ENCODE data around the gene CHST3. TPM values are rescaled to one million over a fixed set of nuclear protein-coding genes. Genes with fewer than 3 reads are reported as not detected.

CHST3 gene
- polyA plus RNA-seq, 4 donors, result 0.22 to 7.7 (median 2.5) TPM

DNA sequence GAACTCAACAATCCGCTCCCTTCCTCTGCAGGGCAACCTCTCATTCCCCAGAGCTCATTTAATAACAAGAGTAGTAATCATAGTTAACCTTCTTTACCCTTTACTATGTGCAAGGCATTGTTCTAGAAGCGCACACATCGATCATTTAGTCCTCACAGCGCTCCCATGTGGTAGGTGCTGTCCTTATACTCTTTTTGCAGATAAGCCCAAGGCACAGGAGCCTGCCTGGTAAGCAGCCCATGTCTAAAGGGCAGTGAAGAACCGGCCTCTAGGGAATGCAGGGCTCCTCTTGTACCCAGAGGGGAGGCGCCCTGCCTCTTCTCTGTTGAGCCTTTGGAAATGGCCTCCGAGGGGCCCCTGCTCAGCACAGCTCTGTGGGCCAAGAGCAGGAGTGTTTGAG, 14.3 kb downstream of the CHST3 start:
- Histone ChIP-seq H3K4me1 (ENCODE audit: control insufficient read depth in 3 of 3, insufficient read depth in 2 of 3, low read depth in 1 of 3, low read length in 2 of 3) (peaks cover 0 to 4% (median 2%) of the 10 kb centered on the region in 3 donors), H3K27ac (ENCODE audit: low read depth in 1 of 3, low read length in 2 of 3) (no peak overlapping the region), H3K27me3 (ENCODE audit: control insufficient read depth in 3 of 3, insufficient read depth in 3 of 3, low read length in 3 of 3) (no peaks in the 10 kb centered on the region), H3K36me3 (ENCODE audit: control insufficient read depth in 3 of 3, insufficient read depth in 2 of 3, low read depth in 1 of 3, low read length in 3 of 3) (peaks cover 0 to under 1% (median 0%) of the 10 kb centered on the region in 3 donors), H3K9me3 (ENCODE audit: control insufficient read depth in 2 of 2, insufficient read depth in 1 of 2, low read depth in 1 of 2, low read length in 1 of 2) (no peaks in the 10 kb centered on the region), H3K4me3 (ENCODE audit: low read depth in 1 of 3, low read length in 3 of 3) (no peak overlapping the region)
- WGBS, 3 donors, result 80 to 88% (median 83%) methylated on average over 7 of the region's 7 CpGs
- FAIRE-seq (no peak), DNase-seq (peak in 1 of 2 donors; percentile 31)

DNA sequence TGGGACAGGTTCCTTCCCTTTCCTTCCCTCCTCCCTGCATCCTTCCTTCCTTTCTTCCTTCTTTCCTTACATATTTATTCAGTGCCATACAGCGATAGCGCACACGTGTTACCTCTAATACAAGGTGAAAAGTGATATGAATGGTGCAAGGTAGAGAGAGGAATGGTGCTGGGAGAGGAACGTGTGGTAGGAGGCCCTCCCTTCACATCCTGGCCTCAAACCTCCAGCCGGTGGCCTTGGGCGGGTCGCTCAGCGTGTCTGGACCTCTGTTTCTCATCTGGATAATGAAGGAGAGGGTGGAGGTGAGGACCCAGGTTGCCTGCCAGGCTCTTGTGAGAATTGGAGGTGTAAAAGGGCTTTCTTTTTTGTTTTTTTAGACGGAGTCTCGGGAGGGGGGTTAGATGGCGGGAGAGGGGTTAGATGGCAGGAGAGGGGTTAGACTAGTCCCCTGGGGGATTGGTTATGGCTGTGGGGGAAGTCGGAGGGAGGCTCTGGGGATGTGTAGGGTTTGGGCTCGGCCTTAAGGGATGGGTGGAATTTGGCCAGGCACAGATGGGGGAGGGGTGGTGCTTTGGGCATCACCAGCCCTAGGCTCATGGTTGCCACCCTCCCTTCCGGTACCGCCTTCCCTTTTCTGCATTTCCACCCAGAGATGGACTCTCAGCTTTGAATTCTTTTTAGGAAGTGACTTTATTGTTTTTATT, 14.9 kb downstream of the CHST3 start:
- no peak for FAIRE-seq
- no peak overlapping the region for H3K27ac ChIP-seq (ENCODE audit: low read depth in 1 of 3, low read length in 2 of 3)

DNA sequence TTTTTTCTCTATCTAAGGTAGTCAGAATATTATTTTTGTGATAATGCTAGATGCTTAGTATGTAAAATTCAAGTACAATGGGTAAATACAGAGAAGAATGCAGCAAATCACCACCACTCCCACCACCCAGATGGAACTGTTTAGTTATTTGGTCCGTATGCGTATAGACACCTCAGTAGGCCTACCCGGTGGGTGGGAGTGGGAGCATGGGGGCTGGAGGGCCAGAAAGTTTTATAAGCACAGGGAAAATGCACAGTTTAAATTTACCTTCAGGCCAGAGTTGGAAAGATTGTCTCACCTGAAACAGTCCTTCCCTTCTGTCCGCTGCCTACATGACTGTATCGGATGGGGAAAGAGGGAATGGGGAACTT, 15.5 kb downstream of the CHST3 start:
- 93 to 96% (median 95%) methylated on average over 5 of the region's 5 CpGs for WGBS, 3 donors

More for the DNA sequence above, 14.9 kb downstream of the CHST3 start:
- H3K36me3 ChIP-seq (ENCODE audit: control insufficient read depth in 3 of 3, insufficient read depth in 2 of 3, low read depth in 1 of 3, low read length in 3 of 3), result no peaks in the 10 kb centered on the region
- 82 to 85% (median 84%) methylated on average over 15 of the region's 15 CpGs for WGBS, 3 donors
- H3K27me3 ChIP-seq (ENCODE audit: control insufficient read depth in 3 of 3, insufficient read depth in 3 of 3, low read length in 3 of 3), result no peaks in the 10 kb centered on the region
- H3K9me3 ChIP-seq (ENCODE audit: control insufficient read depth in 2 of 2, insufficient read depth in 1 of 2, low read depth in 1 of 2, low read length in 1 of 2), result no peaks in the 10 kb centered on the region
- H3K4me3 ChIP-seq (ENCODE audit: low read depth in 1 of 3, low read length in 3 of 3), result no peak overlapping the region
- no peak for DNase-seq
- H3K4me1 ChIP-seq (ENCODE audit: control insufficient read depth in 3 of 3, insufficient read depth in 2 of 3, low read depth in 1 of 3, low read length in 2 of 3), result peaks cover 0 to 4% (median 2%) of the 10 kb centered on the region in 3 donors

DNA sequence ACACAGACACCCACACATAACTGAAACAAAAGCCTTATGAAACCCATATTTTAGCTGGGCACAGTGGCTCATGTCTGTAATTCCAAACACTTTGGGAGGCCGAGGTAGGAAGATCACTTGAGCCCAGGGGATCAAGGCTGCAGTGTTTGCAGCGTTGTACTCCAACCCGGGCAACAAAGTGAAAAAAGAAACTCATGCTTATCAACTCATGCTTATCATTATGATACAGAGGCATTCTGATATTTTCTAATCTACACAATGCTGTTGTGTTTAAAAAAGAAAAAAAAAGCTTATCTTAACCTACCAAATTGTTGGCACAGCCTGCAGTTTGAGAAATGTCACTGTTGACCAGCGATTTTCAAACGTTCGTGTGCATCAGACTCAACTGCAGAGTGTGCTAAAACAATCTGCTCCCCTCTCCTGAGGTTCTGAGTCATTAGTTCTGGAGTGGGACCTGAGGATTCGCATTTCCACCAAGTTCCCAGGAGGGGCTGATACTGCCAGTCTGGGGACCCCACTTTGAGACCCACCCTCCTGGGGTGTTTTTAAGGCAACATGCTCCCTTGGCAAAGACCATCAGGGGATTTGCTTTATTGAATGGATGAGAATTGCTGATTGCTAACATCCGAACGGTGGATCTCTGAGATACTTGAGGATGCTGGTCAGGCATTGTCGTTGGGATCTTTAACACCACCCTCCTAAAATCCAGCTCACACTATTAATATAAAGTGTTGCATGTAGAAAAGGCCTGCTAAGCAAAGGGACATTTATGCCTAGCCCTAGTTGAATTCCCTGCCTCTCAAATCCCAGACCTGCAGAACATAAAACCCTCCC, 16.2 kb downstream of the CHST3 start:
- Histone ChIP-seq H3K36me3 (ENCODE audit: control insufficient read depth in 3 of 3, insufficient read depth in 2 of 3, low read depth in 1 of 3, low read length in 3 of 3) (no peaks in the 10 kb centered on the region), H3K9me3 (ENCODE audit: control insufficient read depth in 2 of 2, insufficient read depth in 1 of 2, low read depth in 1 of 2, low read length in 1 of 2) (no peaks in the 10 kb centered on the region), H3K4me3 (ENCODE audit: low read depth in 1 of 3, low read length in 3 of 3) (no peak overlapping the region), H3K27me3 (ENCODE audit: control insufficient read depth in 3 of 3, insufficient read depth in 3 of 3, low read length in 3 of 3) (no peaks in the 10 kb centered on the region), H3K27ac (ENCODE audit: low read depth in 1 of 3, low read length in 2 of 3) (peak overlapping the region in 1 of 3 donors; percentile 53), H3K4me1 (ENCODE audit: control insufficient read depth in 3 of 3, insufficient read depth in 2 of 3, low read depth in 1 of 3, low read length in 2 of 3) (peaks cover 0 to 7% (median 1%) of the 10 kb centered on the region in 3 donors)
- no peak for DNase-seq
- 28 to 49% (median 39%) methylated on average over 10 of the region's 10 CpGs for WGBS, 3 donors
- no peak for FAIRE-seq

More for the DNA sequence above, 15.5 kb downstream of the CHST3 start:
- no peak for DNase-seq
- FAIRE-seq, result no peak
- no peaks in the 10 kb centered on the region for H3K27me3 ChIP-seq (ENCODE audit: control insufficient read depth in 3 of 3, insufficient read depth in 3 of 3, low read length in 3 of 3)
- H3K4me1 ChIP-seq (ENCODE audit: control insufficient read depth in 3 of 3, insufficient read depth in 2 of 3, low read depth in 1 of 3, low read length in 2 of 3), result peaks cover 0 to 4% (median 2%) of the 10 kb centered on the region in 3 donors
- H3K36me3 ChIP-seq (ENCODE audit: control insufficient read depth in 3 of 3, insufficient read depth in 2 of 3, low read depth in 1 of 3, low read length in 3 of 3), result no peaks in the 10 kb centered on the region
- H3K4me3 ChIP-seq (ENCODE audit: low read depth in 1 of 3, low read length in 3 of 3), result no peak overlapping the region
- H3K9me3 ChIP-seq (ENCODE audit: control insufficient read depth in 2 of 2, insufficient read depth in 1 of 2, low read depth in 1 of 2, low read length in 1 of 2), result no peaks in the 10 kb centered on the region
- H3K27ac ChIP-seq (ENCODE audit: low read depth in 1 of 3, low read length in 2 of 3), result no peak overlapping the region

DNA sequence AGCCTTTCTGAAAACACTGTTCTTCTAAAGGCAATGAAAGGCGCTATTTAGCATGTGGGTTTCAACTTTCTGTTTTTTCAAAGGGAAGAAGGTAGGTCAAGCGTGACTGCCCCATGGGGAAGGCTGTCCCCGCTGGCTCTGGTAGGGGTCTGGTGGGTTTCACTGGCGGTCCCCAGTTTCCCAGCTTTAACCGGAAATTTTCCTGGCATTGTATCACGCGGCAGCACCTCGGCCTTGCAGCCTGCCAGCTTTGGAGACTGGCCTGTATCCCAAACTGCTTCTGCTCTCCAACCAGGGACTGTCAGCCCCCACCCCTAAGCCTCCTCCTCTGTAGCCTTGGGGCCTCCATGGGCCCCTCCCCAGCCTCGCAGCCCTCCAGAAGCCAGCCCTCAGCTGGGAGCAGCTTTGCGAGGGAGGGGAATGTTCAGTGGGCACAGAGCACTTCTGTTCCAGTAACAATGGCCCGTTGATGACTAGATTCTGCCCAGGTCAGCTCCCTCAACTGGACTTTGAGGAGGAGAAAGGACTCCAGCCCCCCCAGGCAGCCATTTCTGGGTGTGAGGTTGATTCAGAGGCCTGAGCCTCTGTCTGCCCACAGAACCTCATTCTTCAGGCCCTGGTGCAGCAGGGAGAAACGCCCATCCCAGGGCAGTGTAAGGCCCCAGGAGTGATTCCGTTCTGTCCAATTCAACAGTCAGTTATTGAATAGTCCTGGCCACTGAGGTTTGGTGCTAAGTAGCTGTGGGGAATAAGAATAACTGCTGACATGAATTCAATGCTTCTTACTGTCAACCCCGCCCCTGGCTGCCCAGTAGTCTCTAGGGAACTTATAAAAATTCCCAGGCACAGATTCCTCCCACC, 17.1 kb downstream of the CHST3 start:
- H3K36me3 ChIP-seq (ENCODE audit: control insufficient read depth in 3 of 3, insufficient read depth in 2 of 3, low read depth in 1 of 3, low read length in 3 of 3), result no peaks in the 10 kb centered on the region
- no peak overlapping the region for H3K27ac ChIP-seq (ENCODE audit: low read depth in 1 of 3, low read length in 2 of 3)
- no peaks in the 10 kb centered on the region for H3K9me3 ChIP-seq (ENCODE audit: control insufficient read depth in 2 of 2, insufficient read depth in 1 of 2, low read depth in 1 of 2, low read length in 1 of 2)
- DNase-seq, result no peak
- H3K4me3 ChIP-seq (ENCODE audit: low read depth in 1 of 3, low read length in 3 of 3), result no peak overlapping the region
- 64 to 85% (median 79%) methylated on average over 14 of the region's 14 CpGs for WGBS, 3 donors
- no peaks in the 10 kb centered on the region for H3K27me3 ChIP-seq (ENCODE audit: control insufficient read depth in 3 of 3, insufficient read depth in 3 of 3, low read length in 3 of 3)
- peaks cover 0 to 7% (median 3%) of the 10 kb centered on the region in 3 donors for H3K4me1 ChIP-seq (ENCODE audit: control insufficient read depth in 3 of 3, insufficient read depth in 2 of 3, low read depth in 1 of 3, low read length in 2 of 3)
- no peak for FAIRE-seq

DNA sequence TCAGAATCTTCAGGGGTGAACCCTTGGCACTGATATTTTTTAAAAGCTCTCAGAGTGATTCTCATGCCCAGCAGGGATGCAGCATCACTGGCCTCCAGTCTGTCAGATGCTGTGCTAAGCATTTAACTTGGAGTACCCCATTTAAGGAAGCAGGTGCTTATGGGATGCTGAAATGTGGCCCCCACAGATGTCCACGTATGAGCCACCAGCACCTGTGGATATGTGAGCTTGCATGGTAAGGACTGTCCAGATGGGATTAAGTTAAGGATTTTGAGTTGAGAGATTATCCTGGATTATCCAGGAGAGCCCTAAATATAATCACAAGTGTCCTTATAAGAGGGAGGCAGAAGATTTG, 17.7 kb downstream of the CHST3 start:
- H3K9me3 ChIP-seq (ENCODE audit: control insufficient read depth in 2 of 2, insufficient read depth in 1 of 2, low read depth in 1 of 2, low read length in 1 of 2), result no peaks in the 10 kb centered on the region
- FAIRE-seq (no peak), DNase-seq (no peak)
- H3K4me1 ChIP-seq (ENCODE audit: control insufficient read depth in 3 of 3, insufficient read depth in 2 of 3, low read depth in 1 of 3, low read length in 2 of 3), result peaks cover 0 to 12% (median 7%) of the 10 kb centered on the region in 3 donors
- WGBS, 3 donors, result 79 to 85% (median 82%) methylated on average over 1 of the region's 1 CpG
- H3K27me3 ChIP-seq (ENCODE audit: control insufficient read depth in 3 of 3, insufficient read depth in 3 of 3, low read length in 3 of 3), result no peaks in the 10 kb centered on the region
- no peak overlapping the region for H3K4me3 ChIP-seq (ENCODE audit: low read depth in 1 of 3, low read length in 3 of 3)
- no peak overlapping the region for H3K27ac ChIP-seq (ENCODE audit: low read depth in 1 of 3, low read length in 2 of 3)
- no peaks in the 10 kb centered on the region for H3K36me3 ChIP-seq (ENCODE audit: control insufficient read depth in 3 of 3, insufficient read depth in 2 of 3, low read depth in 1 of 3, low read length in 3 of 3)

DNA sequence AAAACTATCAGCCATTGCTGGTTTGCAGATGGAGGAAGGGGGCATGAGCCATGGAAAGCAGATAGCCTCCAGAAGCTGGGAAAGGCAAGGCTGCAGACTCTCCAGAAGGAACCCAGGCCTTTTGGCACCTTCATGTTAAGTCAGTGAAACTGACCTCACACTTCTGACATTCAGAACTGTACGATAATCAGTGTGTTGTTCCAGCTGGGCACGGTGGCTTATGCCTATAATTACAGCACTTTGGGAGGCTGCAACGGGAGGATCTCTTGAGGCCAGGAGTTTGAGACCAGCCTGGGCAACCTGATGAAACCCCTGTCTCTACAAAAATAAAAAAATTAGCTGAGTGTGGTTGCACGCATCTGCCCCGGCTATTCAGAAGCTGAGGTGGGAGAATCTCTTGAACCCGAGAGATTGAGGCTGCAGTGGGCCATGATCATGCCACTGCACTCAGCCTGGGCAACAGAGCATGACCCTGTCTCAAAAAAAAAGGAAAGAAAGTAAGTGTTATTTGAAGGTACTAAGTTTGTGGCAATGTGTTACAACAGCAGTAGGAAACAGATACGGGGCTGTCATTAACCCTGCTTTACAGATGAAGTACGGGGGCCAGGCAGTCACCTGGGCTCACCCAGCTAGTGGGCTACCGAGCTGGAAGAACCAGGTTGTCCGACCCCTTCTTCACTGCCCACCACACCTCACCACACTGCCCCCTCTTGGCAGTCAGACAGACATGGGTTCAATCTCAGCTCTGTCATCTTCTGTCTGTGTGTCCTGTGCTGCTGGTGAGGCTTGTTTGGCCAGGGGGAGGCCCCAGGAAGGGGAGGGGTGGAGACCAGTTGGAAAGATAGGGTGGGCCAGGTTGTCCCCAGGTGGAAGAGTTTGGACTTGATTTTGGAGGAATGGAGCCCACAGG, 18.3 kb downstream of the CHST3 start:
- peaks cover 0 to 12% (median 7%) of the 10 kb centered on the region in 3 donors for H3K4me1 ChIP-seq (ENCODE audit: control insufficient read depth in 3 of 3, insufficient read depth in 2 of 3, low read depth in 1 of 3, low read length in 2 of 3)
- H3K4me3 ChIP-seq (ENCODE audit: low read depth in 1 of 3, low read length in 3 of 3), result no peak overlapping the region
- DNase-seq (no peak), FAIRE-seq (no peak)
- H3K9me3 ChIP-seq (ENCODE audit: control insufficient read depth in 2 of 2, insufficient read depth in 1 of 2, low read depth in 1 of 2, low read length in 1 of 2), result no peaks in the 10 kb centered on the region
- peak overlapping the region in 1 of 3 donors; percentile 22 for H3K27ac ChIP-seq (ENCODE audit: low read depth in 1 of 3, low read length in 2 of 3)
- no peaks in the 10 kb centered on the region for H3K36me3 ChIP-seq (ENCODE audit: control insufficient read depth in 3 of 3, insufficient read depth in 2 of 3, low read depth in 1 of 3, low read length in 3 of 3)
- no peaks in the 10 kb centered on the region for H3K27me3 ChIP-seq (ENCODE audit: control insufficient read depth in 3 of 3, insufficient read depth in 3 of 3, low read length in 3 of 3)
- 82 to 86% (median 84%) methylated on average over 10 of the region's 10 CpGs for WGBS, 3 donors
